OCI-LY7 (cell line): ENCODE measurements around the gene KCMF1.

ENCODE experiments used
- CTCF ChIP-seq: fragments of 200-600 bp; sonication (generic); conservative IDR thresholded peaks from 2 replicates; pipeline ENCODE4 v1.5.1; 2014; ENCODE audit warnings: mild to moderate bottlenecking, antibody characterized with exemption, low read length, moderate library complexity, mixed read lengths
- EZH2phosphoT487 ChIP-seq: fragments of 200-600 bp; sonication (generic); IDR thresholded peaks from 2 replicates; pipeline ENCODE4 v1.6.1; 2018; ENCODE audit warnings: low read depth, borderline replicate concordance, mild to moderate bottlenecking, mixed run types, antibody characterized with exemption, low read length, moderate library complexity, mixed read lengths

DNA sequence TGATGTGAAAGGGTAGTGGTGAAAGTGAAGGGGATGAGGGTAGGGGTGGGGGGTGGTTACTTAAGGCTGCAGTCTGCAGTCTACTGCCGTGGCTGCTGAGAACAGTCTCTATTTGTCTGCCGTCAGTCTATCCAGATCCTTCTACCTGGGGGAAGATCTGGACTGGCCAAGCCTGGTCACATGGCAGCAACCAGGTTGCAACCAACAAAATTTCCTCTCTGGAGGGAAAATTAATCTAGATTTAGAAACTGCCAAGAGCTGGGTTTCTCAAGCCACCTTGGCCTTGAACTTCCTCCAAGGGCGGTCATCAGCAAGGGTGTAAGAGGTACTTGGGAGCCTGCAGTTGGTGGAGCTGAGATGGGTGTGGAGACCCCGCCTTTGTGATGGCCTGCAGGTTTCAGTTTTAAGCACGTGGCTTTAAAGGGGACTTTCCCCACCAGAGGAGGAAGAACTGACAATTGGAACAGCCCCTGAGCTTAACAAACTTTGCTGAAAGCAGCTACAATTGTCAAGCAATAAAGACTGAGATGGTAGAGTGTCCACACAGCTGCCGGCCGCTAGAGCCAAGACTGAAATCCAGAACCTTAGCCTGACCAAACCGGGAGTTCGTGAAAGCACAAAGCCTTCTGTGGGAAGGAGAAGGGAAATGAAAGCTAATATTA is 31.4 kb upstream of the KCMF1 start:
- TF ChIP-seq CTCF (no peak), EZH2phosphoT487 (no peak)
